Middle frontal gyrus (tissue), 1 donor: ENCODE results near the gene ALPK1.
"Not testable (repeated sequence)": the region's sequence is repeated elsewhere in the genome, so short reads cannot be mapped to it uniquely, and the experiment has no call there.

Experiments
- DNase-seq: peaks from one replicate; pipeline ENCODE4 v3.0.0-alpha.2; 2015; ENCODE audit warnings: low spot score; ENCODE audit errors: extremely low spot score

Gene ALPK1

DNA sequence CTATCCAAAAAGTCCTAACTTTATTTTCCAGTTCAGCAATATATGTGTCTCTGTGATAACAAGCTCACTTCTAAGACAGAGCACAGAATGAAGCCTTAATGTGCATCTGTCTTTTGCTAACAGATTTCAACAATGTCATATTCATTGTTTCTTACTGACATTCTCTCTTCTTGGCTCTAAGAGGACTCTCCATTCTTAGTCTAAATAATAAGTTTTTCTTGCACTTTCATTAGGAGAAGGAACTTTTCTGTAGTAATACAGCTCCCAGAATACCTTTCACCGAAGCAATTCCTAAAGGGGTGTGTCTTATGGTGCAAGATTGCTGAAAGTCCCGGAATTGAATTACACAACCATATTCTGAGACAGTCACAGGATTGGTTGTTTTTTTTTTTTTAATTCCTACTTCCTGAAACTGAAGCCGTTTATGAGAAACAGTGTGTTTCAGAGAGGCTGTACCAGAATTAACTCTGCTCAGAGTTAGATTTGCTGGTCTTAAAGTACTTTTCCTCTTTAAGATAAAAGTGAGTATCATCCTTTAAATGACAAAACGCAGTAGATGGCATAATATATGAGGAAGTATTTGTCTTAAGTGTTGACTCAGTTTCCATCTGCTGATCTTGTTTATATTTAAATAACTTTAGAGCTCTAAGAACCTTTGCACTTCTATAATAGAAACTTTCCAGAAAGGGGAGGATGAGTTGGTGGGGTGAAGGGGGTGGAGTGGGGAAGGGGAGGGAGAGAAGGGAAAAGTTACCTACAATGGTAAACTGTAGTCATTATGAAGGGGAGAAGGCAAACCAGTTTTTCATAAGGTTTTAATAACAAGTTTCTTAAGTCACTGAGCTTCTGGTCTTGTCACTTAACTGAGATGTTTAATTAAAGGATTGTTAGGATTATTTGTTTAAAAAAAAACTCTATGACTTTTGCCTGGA, at the start of gene ALPK1:
ALPK1 (plus strand) TSS at position 421 of the 932 bp plus-strand sequence.
- no peak for DNase-seq

DNA sequence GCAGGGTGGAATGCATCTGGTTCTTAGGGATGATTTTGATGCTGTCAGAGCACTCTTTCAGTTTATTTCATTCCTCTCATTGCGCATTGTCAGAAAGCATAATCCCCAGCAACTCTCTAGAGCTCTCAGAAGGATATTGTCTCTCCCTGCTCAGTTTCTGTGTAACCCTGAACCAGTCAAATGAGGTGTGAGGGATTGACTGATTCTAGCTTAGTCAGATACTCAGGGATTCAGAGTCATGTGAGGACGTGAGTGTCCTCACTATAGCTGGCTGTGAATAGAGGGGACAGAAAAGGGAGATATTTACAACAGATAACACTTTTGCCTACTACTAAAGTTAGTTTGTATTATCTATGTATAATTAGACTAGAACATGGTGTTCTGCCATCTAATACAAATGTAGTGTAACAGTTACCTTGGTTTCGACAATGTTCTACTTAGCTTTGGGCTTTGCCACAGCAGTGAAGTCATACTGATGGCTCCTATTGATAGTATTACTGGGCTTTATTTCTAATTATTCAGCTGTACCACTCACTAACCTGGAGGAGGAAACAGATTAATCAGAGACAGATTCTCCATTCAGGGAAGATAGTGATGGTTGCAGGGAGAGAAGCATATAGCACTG, 46.0 kb upstream of the ALPK1 start:
- no peak for DNase-seq

- no peak for DNase-seq
Measured at GRCh38 chr4:112252234-112252633, 44.9 kb upstream of the ALPK1 start.

- DNase-seq: no peak
Measured at GRCh38 chr4:112253382-112254000, 43.7 kb upstream of the ALPK1 start.

DNA sequence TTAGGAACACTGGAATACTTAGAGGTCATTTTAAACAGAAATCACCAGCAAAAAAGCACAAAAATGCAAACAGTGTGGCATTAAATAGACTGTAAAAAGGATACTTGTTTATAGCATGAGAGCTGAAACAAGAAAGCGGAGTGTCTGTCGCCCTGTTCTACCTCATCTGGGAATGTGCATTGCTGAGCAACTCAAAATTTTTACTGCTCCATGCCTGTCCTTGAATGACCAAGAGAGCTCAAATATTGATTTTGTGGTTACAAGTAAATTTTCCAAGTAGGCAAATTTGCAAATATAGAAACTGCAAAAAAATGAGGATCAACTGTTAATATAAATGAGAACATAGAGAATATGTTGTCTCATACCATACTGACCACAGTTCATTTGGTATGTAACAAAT, 40.1 kb upstream of the ALPK1 start:
- no peak for DNase-seq

DNA sequence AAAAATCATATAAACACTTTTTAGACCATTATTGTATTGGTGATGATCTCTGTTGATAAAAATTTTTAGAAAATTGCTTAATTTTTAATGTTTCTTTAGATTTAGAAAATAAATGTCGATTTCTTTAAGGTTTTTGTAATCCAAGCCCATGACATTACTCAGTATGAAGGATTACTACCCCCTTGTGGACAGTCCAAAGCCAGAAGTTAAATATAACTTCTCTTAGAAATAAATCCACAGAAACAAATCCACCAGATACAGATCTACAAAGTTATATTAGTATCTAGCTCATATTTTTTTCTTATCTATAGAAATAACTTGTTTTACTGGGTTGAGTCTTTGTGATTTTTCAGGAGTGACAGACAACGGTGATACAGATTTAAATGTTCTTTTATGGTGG, 30.3 kb upstream of the ALPK1 start:
- no peak for DNase-seq

DNA sequence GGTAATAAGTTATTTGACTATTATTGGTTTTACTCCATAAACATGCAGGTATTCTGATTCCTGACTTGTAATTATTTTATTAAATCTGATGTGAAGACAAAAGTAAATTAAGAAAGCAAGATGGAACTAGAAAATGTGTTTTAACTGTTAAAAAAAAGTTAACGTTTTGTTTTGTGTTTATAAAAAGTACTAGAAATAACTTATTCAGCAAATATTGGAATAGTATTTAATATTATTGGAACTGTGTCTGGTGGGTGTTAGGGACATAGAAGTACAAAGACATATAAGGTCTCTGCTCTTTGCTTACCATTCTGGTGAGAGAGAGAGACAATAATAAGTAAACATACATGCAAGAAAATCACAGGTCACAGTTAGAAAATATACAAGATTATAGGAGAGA, 27.1 kb upstream of the ALPK1 start:
- DNase-seq: no peak

DNA sequence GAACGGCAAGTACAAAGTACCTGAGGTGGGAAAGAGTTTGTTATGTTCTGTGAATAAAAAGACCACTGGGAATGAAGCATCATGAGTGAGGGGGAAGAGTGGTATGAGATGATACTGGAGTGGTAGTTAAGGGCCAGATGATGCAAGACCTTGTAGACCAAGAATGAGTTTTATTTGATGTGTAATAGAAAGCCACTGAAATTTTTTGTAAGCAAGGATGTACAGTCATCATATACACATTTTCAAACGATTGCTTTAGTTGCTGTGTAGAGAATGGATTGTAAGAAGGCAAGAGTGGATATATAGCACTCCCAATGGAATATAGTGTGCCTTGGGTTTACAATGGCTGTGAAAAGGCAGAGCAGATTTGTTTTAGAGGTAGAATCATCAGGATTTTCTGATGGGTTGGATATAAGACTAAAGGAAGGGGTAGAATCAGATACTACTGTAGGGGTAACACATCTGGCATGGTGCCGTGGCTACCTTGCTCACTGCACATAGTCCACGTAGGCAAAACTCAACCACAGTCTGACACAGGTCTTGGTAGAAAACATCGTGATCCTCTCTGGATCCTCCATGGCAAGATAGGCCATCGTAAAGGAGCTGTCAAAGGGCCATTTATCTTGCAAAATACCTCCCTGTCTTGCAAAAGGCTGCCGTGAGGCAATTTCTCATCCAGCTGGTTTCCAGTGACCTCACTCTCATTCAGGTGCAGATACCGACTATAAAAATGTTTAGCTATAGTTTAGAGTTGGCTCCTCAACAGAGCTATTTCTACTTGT, 26.3 kb upstream of the ALPK1 start:
- DNase-seq: no peak

DNA sequence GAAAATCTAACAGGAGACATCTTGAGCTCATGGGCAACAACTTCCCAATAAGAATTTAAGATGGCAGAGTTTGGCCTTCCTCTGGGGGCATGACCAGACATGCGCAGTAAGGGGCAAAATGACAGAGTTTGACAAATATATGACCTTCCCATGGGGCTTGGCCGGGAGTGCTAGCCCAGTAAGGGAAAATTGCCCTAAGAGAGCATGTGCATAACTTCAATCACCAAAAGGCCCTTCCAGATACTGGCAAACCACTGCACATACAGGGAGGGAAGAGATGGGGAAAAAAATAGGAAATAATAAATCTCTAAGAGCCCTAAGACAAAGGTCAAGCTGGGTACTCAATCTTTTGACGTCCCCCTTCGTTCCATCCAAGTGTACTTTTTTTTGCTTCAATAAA, 24.9 kb upstream of the ALPK1 start:
- DNase-seq: no peak

GRCh38 chr4:112274959-112275358, 22.2 kb upstream of the ALPK1 start:
- no peak for DNase-seq

GRCh38 chr4:112276113-112276512, 21.1 kb upstream of the ALPK1 start:
- DNase-seq: no peak

DNA sequence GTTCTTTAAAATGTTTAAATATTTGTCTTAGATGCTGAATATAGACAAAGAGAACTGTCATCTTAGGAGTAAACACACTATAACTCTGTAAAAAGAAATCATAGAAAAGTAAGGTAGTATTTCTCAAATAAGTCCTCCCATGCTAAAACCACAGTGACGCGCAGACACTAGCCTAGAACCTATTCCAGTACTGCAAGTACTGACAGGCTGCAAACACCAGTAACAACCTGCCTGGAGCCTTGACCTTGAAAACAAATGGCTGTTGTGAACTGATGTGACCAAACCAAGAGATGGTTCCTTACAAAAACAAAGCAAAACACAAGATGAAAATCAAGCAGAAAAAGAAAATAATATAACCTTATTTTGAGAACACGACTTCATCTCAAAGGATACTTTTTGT, 19.9 kb upstream of the ALPK1 start:
- DNase-seq: no peak

GRCh38 chr4:112277705-112278448, 19.3 kb upstream of the ALPK1 start:
- DNase-seq: no peak

GRCh38 chr4:112279025-112279881, 17.9 kb upstream of the ALPK1 start:
- DNase-seq: no peak

- DNase-seq: no peak
Measured at GRCh38 chr4:112279882-112280315, 17.3 kb upstream of the ALPK1 start.

GRCh38 chr4:112280386-112281056, 16.6 kb upstream of the ALPK1 start:
- DNase-seq: no peak

DNA sequence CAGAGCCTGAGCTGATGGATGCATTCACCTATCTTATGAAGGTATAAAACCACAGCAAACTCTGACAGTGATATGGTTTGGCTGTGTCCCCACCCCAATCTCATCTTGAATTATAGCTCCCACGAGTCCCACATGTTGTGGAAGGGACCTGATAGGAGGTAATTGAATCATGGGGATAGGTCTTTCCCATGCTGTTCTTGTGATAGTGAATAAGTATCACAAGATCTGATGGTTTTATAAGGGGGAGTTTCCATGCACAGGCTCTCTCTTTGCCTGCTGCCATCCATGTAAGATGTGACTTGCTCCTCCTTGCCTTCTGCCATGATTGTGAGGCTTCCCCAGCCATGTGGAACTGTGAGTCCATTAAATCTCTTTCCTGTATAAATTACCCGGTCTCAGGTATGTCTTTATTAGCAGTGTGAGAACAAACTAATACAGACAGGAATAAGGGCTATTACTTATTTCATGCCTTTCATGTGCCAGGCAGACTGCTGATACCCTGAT, 15.2 kb upstream of the ALPK1 start:
- not testable (repeated sequence) for DNase-seq

DNA sequence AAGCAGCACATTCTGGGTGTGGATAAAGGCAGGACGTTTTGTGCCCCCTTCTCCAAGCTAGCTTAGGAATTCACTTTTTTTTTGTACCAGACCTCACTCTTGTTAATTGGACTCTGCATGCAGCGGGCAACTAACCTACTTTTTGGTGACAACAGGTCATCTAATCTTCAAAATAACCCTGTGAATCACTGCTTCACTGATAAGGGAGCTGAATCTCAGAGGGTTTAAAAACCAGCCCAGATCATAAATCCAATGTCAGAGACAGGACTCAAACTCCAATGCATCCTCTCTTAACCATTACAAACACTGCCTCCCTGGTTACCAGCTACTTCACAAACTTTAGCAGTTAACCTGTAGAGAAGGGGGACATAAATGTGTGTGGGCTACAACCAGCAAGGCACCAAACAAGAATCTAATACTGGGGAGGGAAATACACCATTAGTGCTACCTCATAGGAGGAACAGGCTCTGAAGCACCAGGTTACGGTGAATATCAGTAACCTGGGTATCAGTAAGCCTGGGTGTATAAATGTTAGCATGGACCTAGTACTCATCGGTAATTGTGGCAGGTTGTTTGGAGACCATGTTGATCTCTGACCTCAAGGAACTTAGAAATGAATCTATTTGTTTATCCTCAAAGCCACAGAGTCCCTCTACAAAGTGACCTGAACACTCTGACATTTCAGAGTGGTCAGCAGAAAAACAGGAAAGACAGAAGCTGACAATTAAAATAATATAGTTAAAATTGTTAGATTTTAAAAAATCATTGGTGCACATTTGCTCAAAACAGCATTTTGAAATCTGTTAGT, 14.1 kb upstream of the ALPK1 start:
- no peak for DNase-seq
